GM21381 (cell line): ENCODE measurements around the gene HSPA1L.

Experiments used
- ATAC-seq: cut with Tn5 transposase; IDR thresholded peaks from one replicate; pipeline ENCODE4 v1.9.1; 2021; ENCODE audit warnings: mild to moderate bottlenecking, moderate library complexity; ENCODE audit not compliant: unreplicated experiment

The HSPA1L gene

DNA sequence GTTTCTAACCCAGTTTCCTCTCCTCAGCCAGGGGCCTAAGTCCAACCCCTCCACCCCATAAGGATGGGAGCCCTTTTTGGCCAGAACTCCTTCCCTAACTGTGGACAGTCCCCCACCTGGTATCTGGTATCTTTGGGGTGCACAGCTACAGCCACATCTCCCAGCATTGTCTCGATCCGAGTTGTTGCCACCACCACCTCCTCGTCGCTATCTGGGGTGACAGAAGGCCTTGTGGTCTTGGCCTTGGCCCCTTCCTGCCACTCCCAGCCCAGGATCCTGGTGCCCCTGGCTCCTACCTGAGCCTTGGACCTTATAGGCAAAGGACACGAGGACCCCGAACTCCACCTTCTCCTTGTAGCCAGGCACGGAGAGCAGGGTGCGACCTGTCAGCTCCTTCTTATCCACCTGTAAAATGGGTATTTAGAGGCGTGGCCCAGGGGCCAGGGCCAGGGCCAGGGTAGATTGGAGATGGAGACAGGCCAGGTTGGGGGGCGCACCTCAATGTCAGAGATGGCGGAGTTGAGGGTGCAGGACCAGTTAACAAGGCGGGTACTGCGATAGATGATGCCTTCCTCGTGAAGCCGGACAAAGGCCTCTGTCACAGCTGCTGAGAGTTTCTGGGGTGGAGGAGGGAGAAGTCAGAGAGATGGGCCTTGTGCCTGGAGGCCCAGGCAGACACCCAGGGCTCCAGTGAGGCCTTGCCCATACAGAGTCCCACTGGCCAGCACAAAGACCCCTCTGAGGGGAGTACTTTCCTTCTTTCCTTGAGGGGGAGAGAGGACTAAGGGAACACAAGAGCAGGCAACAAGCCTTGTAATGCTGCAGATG is 30.8 kb downstream of the HSPA1L start:
- no peak for ATAC-seq

GRCh38 chr6:31782126-31782855 is 32.8 kb downstream of the HSPA1L start:
- ATAC-seq, result no peak

DNA sequence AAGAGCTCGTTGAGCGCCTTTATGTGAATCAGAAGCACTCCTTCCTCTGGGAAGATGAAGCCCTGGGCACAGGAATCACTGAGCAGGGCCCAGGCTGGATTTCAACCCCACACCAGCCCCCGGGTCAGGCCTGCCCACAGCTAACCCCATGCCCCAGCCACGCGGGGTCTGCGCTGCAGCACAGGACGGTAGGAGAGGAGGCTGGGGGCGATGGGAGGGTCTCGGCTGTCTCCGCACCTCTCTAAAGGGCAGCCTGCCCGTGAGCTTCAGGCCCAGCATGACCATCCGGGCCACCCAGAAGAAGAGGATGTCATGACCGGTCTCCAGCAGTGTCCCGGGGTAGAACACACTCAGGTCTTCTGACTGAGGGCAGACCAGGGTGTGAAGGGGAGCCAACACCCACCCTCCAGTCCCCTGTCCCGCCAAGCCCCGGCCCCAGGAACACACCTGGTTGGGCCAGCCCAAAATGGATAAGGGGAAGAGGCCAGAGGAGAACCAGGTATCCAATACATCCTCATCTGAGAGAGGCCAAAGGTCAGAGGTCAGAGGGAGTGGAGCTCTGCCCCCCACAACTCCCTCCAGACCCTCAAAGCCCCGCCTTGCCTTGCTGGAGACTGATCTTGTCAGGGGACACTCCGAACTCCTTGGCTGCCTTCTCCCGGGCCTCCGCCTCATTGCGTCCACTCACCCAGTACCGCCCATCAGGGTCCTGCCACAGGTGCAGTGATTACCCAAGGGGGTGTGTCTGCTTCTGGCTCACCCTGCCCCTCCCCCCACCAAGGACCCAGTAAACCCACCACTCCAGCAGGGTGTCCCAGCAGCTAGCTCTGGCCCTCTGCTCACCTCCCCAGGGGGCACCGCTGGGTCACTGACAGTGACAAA is 33.6 kb downstream of the HSPA1L start:
- no peak for ATAC-seq

- ATAC-seq, result no peak
These were observed 34.4 kb downstream of the HSPA1L start for GRCh38 chr6:31780507-31781243.

DNA sequence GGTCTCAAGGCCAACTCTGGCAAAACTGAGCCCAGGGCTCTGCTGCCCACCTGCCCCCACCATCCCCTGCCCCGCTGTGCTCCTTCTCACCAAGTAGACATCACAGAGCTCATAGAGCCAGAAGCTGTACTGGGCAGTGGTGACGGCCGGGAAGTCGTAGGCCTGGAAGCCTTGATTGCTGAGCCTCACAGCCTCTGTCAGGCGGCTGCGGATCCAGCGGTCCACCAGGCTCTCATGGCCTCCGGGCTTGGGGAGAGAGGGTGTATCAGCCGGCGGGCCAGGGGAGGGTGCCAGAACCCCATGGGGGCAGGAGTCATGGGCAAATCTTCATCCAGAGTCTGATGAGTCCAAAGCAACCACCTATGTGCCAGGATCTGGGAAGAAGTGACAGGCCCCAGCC is 35.2 kb downstream of the HSPA1L start:
- ATAC-seq, result no peak

GRCh38 chr6:31778999-31779885 is 35.8 kb downstream of the HSPA1L start:
- ATAC-seq, result no peak

GRCh38 chr6:31778193-31778592 is 36.9 kb downstream of the HSPA1L start:
- ATAC-seq, result no peak

GRCh38 chr6:31777667-31778050 is 37.4 kb downstream of the HSPA1L start:
- ATAC-seq, result no peak

DNA sequence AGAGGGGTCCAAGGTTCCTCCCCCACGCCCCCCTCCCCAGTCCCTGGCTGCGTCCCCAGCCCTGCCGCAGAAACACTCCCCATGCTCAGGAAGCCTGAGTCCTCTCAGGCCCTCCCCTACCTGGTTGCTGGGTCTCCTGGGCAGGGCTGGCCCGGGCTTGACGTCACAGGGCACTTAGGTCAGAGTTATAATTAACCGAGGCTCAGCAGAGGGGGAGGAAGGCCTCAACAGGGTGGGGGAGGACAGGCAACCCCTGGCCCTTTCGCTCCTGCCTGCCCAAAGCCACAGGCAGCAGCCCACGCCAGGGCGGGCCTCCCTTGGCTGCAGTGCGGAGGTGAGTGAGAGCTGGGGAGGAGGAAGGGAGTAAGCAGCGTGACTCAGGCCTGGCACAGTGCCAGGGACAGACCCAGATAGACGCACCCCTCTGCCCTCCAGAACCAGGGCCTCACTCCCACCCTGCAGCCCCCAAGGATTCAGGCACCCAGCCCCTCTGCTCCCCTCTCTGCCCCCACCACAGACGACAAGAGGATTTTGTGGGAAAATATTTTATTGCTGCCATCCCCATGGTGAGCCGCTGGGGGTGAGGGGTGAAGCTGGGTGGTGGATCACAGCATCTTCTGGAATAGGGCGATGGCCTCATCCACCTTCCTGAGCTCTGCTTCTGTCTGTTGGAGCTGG is 38.0 kb downstream of the HSPA1L start, which contains the start of gene VWA7:
Gene VWA7, minus strand, starts transcription at position 340 of the 678 bp plus-strand sequence. CDS start 549 bp downstream, outside the sequence.
- no peak for ATAC-seq

- ATAC-seq, result no peak
These were observed 38.5 kb downstream of the HSPA1L start for GRCh38 chr6:31776485-31776988.

- ATAC-seq, result no peak
These were observed 39.2 kb downstream of the HSPA1L start for GRCh38 chr6:31775633-31776484.

DNA sequence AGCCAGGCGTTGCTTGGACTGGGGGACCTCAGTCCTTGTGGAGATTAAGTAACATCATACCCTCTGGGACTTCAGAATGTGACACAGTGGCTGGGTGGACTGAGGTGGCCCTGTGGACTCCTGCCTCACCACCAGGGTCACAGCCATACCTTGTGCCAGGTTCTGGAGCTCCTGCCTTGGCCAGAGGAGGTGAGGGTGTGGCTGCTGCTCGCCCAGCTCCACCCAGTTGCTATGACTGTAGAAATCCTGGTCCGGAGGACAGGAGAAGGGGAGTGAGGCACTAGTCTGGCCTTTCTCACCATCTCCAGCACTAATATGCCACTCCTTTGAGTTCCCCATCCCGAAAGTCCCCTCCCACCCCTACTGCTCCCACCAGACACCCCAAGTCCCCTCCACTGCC is 39.9 kb downstream of the HSPA1L start:
- ATAC-seq, result no peak

DNA sequence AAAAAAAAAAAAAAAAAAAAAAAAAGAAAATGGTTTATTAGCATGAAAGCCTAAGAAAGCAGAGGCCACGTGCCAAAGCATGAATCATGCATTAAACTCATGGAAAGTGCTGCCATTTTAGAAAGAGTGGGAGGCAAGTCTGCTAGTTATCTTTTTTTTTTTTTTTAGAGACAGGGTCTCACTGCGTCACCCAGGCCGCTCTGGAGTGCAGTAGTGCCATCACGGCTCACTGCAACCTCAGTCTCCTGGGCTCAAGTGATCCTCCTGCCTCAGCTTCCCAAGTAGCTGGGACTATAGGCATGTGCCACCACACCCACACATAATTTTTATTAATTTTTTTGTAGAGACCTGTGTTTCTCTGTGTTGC is 43.1 kb downstream of the HSPA1L start:
- no peak for ATAC-seq

DNA sequence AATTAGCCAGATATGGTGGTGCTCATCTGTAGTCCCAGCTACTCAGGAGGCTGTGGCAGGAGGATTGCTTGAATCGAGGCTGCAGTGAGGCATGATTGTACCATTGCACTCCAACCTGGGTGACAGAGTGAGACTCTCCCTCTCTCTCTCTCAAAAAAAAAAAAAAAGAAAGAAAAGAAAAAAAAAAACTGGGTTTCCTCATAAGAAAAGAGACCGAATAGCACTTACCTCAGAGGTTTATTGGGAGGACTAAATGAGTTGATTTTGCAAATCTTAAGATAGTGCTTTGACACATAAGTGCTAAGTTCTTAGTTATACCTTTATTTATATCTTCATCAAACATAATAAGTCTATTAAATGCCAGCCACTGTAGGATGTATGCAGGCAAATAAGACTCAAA is 44.2 kb downstream of the HSPA1L start:
- no peak for ATAC-seq

GRCh38 chr6:31769684-31770371 is 45.3 kb downstream of the HSPA1L start:
- ATAC-seq, result no peak

DNA sequence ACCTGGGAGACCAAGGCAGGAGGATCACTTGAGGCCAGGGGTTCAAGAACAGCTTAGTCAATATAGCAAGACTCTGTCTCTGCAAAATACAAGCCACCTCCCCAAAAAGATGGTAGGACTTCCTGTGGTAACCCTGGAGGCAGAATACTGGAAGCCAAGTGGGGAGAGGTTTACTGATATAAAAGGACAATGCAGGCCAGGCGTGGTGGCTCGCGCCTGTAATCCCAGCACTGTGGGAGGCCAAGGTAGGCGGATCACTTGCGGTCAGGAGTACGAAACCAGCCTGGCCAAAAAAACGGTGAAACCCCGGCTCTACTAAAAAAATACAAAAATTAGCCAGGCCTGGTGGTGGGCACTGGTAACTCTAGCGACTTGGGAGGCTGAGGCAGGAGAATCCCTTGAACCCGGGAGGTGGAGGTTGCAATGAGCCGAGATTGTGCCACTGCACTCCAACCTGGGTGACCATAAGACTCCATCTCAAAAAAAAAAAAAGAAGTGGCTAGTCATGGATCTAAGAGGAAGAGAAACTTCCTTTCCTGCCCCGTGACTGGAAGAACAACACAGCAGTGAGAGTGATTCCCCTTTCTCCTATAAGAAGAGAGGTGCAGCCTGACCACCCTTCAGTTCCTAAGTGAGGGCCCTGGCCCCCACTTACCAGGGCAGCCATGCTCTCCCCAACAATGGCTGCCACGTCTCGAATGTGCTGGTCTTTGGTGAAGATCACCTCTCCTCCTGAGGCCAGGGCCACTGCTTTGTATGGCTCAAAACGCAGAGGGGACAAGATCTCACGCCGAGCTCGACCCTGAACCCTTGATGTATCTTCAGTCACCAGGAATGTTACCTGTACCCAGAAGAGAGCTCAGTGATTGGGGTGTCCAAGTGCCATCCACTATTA is 46.5 kb downstream of the HSPA1L start:
- ATAC-seq, result no peak
